H1 (cell line): ENCODE results near the gene ZNF358. TPM values are rescaled to one million over a fixed set of nuclear protein-coding genes. Genes with fewer than 3 reads are reported as not detected.

ENCODE experiments used
- CTCF ChIA-PET: fragments of 300-600 bp; sonication (Branson Sonifier 250); formaldehyde crosslinking; loops from one replicate; lab custom pipeline; 2021; ENCODE audit not compliant: partially characterized antibody; lab: Charles Lee
- POLR2A ChIA-PET: fragments of 300-600 bp; sonication (Branson Sonifier 250); formaldehyde crosslinking; loops from one replicate; lab custom pipeline; 2021; ENCODE audit warnings: inconsistent platforms; ENCODE audit not compliant: partially characterized antibody; lab: Charles Lee
- DNase-seq, 2 experiments: peaks; one replicate each; pipeline versions ENCODE4 v3.0.0 to v3.0.0-alpha.2; 2010 to 2022; ENCODE audit warnings: low spot score in 2 of 2, low read depth in 1 of 2, mixed read lengths in 1 of 2
- FAIRE-seq: peaks from 2 replicates; lab custom pipeline; 2011; peaks lifted over from hg19 to GRCh38; lab: Jason Lieb, UNC
- H2AFZ ChIP-seq: 2 replicates; pipeline ENCODE4 v1.8.1; 2012; ENCODE audit warnings: low read length, inconsistent platforms
- H2AK5ac ChIP-seq: 2 replicates; pipeline ENCODE4 v1.6.1; 2013; ENCODE audit warnings: low read depth, low read length
- H2BK120ac ChIP-seq: replicated peaks from 2 replicates; pipeline ENCODE3; 2013; ENCODE audit warnings: low read depth, low read length, inconsistent platforms
- H2BK12ac ChIP-seq: 2 replicates; pipeline ENCODE4 v1.6.1; 2013; ENCODE audit warnings: low read depth, low read length
- H2BK15ac ChIP-seq: 2 replicates; pipeline ENCODE4 v1.6.1; 2013; ENCODE audit warnings: low read length
- H2BK20ac ChIP-seq: 2 replicates; pipeline ENCODE4 v1.6.1; 2013; ENCODE audit warnings: low read length
- H2BK5ac ChIP-seq: 2 replicates; pipeline ENCODE4 v1.6.1; 2013; ENCODE audit warnings: low read depth, low read length
- H3K14ac ChIP-seq: 2 replicates; pipeline ENCODE4 v1.6.1; 2013; ENCODE audit warnings: inconsistent platforms; ENCODE audit not compliant: insufficient read length
- H3K18ac ChIP-seq: 2 replicates; pipeline ENCODE4 v1.6.1; 2013; ENCODE audit warnings: low read length; ENCODE audit errors: extremely low read depth
- H3K23ac ChIP-seq: 2 replicates; pipeline ENCODE4 v1.6.1; 2013; ENCODE audit warnings: inconsistent platforms; ENCODE audit not compliant: insufficient read length
- H3K23me2 ChIP-seq: 2 replicates; pipeline ENCODE4 v1.6.1; 2013; ENCODE audit warnings: low read depth, low read length
- H3K27ac ChIP-seq: 2 replicates; pipeline ENCODE4 v1.6.1; 2011; ENCODE audit warnings: low read depth, low read length, inconsistent platforms
- H3K27me3 ChIP-seq, 4 experiments: replicated peaks in 1 of 4; 1 replicate in 1 of 4; 2 replicates in 3 of 4; pipeline versions ENCODE4 v1.6.1 to v1.8.1; 2011 to 2013; ENCODE audit warnings: low read length in 3 of 4, mild to moderate bottlenecking in 3 of 4, inconsistent platforms in 2 of 4, mixed read lengths in 2 of 4, moderate library complexity in 1 of 4; ENCODE audit not compliant: control insufficient read depth in 3 of 4, insufficient read depth in 3 of 4; ENCODE audit errors: extremely low read depth in 1 of 4
- H3K36me3 ChIP-seq, 4 experiments: 2 replicates each; pipeline versions ENCODE4 v1.6.1 to v1.8.1; 2011 to 2013; ENCODE audit warnings: mild to moderate bottlenecking in 4 of 4, low read length in 3 of 4, moderate library complexity in 2 of 4, control low read depth in 1 of 4, inconsistent platforms in 1 of 4; ENCODE audit not compliant: insufficient read depth in 4 of 4, control insufficient read depth in 2 of 4
- H3K4ac ChIP-seq: replicated peaks from 2 replicates; pipeline ENCODE3; 2013; ENCODE audit warnings: low read length, low read depth, mixed read lengths, inconsistent platforms; ENCODE audit not compliant: insufficient read length
- H3K4me1 ChIP-seq, 4 experiments: replicated peaks in 1 of 4; 1 replicate in 1 of 4; 2 replicates in 3 of 4; pipeline versions ENCODE4 v1.6.1 to v1.8.1; 2011 to 2013; ENCODE audit warnings: low read length in 3 of 4, inconsistent platforms in 2 of 4, mixed read lengths in 1 of 4; ENCODE audit not compliant: insufficient read depth in 4 of 4, control insufficient read depth in 3 of 4
- H3K4me2 ChIP-seq, 2 experiments: 2 replicates each; pipeline versions ENCODE4 v1.6.1 to v1.8.1; 2011 to 2013; ENCODE audit warnings: low read depth in 2 of 2, low read length in 2 of 2, control low read depth in 1 of 2, inconsistent platforms in 1 of 2, mild to moderate bottlenecking in 1 of 2; ENCODE audit not compliant: insufficient read depth in 1 of 2
- H3K4me3 ChIP-seq, 4 experiments: fragments of 200-600, 300-600 bp in 1 of 4; sonication (generic), shearing (Covaris generic), sonication (Bioruptor Twin) in 1 of 4; 2 replicates each; pipeline versions ENCODE4 v1.5.1 to v1.8.1; 2011 to 2016; ENCODE audit warnings: low read length in 4 of 4, low read depth in 3 of 4, control low read depth in 2 of 4, inconsistent platforms in 2 of 4, mild to moderate bottlenecking in 2 of 4, mixed read lengths in 1 of 4, moderate library complexity in 1 of 4; ENCODE audit not compliant: insufficient read depth in 2 of 4; ENCODE audit errors: extremely low read depth in 1 of 4
- H3K56ac ChIP-seq: replicated peaks from 2 replicates; pipeline ENCODE3; 2013; ENCODE audit warnings: low read depth, mild to moderate bottlenecking, mixed read lengths, low read length, inconsistent platforms; ENCODE audit not compliant: insufficient read length
- H3K79me1 ChIP-seq: 2 replicates; pipeline ENCODE4 v1.6.1; 2013; ENCODE audit warnings: low read depth, low read length, control low read depth
- H3K79me2 ChIP-seq, 2 experiments: 2 replicates each; pipeline versions ENCODE4 v1.6.1 to v1.8.1; 2012 to 2013; ENCODE audit warnings: low read length in 2 of 2, mild to moderate bottlenecking in 2 of 2, inconsistent platforms in 1 of 2; ENCODE audit not compliant: insufficient read depth in 2 of 2, control insufficient read depth in 1 of 2
- H3K9ac ChIP-seq, 4 experiments: replicated peaks in 1 of 4; 1 replicate in 1 of 4; 2 replicates in 3 of 4; pipeline versions ENCODE4 v1.6.1 to v1.8.1; 2011 to 2013; ENCODE audit warnings: low read depth in 3 of 4, low read length in 3 of 4, control low read depth in 2 of 4, mild to moderate bottlenecking in 2 of 4, moderate library complexity in 2 of 4, inconsistent platforms in 1 of 4; ENCODE audit errors: extremely low read depth in 1 of 4
- H3K9me3 ChIP-seq, 2 experiments: 2 replicates each; pipeline versions ENCODE4 v1.6.1 to v1.8.1; 2012 to 2013; ENCODE audit warnings: mild to moderate bottlenecking in 2 of 2, moderate library complexity in 2 of 2, control low read depth in 1 of 2, inconsistent platforms in 1 of 2, low read depth in 1 of 2, low read length in 1 of 2, mixed read lengths in 1 of 2; ENCODE audit not compliant: insufficient read depth in 2 of 2
- H4K20me1 ChIP-seq, 2 experiments: replicated peaks in 1 of 2; 2 replicates each; pipeline versions ENCODE3 to v1.8.1; 2011 to 2013; ENCODE audit warnings: inconsistent platforms in 2 of 2, low read length in 2 of 2, mild to moderate bottlenecking in 1 of 2; ENCODE audit not compliant: insufficient read depth in 2 of 2, control insufficient read depth in 1 of 2
- H4K5ac ChIP-seq: 2 replicates; pipeline ENCODE4 v1.6.1; 2013; ENCODE audit warnings: low read length, low read depth, mixed read lengths, inconsistent platforms; ENCODE audit not compliant: insufficient read length
- H4K8ac ChIP-seq: 2 replicates; pipeline ENCODE4 v1.8.0; 2013; ENCODE audit warnings: mild to moderate bottlenecking, moderate library complexity, low read length, inconsistent platforms; ENCODE audit not compliant: insufficient read depth; ENCODE audit errors: extremely low read depth
- H4K91ac ChIP-seq: replicated peaks from 2 replicates; pipeline ENCODE3; 2013; ENCODE audit warnings: low read length, mixed read lengths, inconsistent platforms; ENCODE audit not compliant: insufficient read length
- CHD1 ChIP-seq: IDR thresholded peaks from 2 replicates; pipeline ENCODE4 v1.6.1; 2012; ENCODE audit warnings: low read depth, low read length, improper control_type of control experiment
- GTF2F1 ChIP-seq: IDR thresholded peaks from 2 replicates; pipeline ENCODE4 v1.6.1; 2012; ENCODE audit warnings: low read depth, low read length, improper control_type of control experiment, borderline replicate concordance
- RXRA ChIP-seq: IDR thresholded peaks from 2 replicates; pipeline ENCODE4 v1.6.1; 2011; ENCODE audit warnings: low read depth, mild to moderate bottlenecking, low read length, moderate library complexity; ENCODE audit not compliant: insufficient read depth
- SAP30 ChIP-seq: fragments of 300-600 bp; sonication (generic); IDR thresholded peaks from 2 replicates; pipeline ENCODE4 v1.7.1; 2012; ENCODE audit warnings: low read length, moderate library complexity, mild to moderate bottlenecking, inconsistent platforms; ENCODE audit not compliant: insufficient read depth, insufficient replicate concordance
- WGBS, 2 experiments: shearing (Covaris generic) in 1 of 2; methylation state at CpG; one replicate each; pipeline versions ENCODE4 v1.1.6 to v1.1.7; 2013 to 2015; ENCODE audit warnings: low lambda C conversion rate in 2 of 2, mixed read lengths in 2 of 2, inconsistent platforms in 1 of 2, low coverage in 1 of 2, missing lambda C conversion rate in 1 of 2; ENCODE audit not compliant: insufficient replicate concordance in 2 of 2, insufficient coverage in 1 of 2, insufficient read length in 1 of 2; ENCODE audit errors: extremely low coverage in 1 of 2, missing lambda C conversion rate in 1 of 2; 5-methylcytosine and 5-hydroxymethylcytosine counted together
- polyA plus RNA-seq, 7 experiments: library from polyadenylated mRNA; depleted of rRNA in 3 of 7; stranded (reverse) in 5 of 7; unstranded in 2 of 7; fragments of >200 nt in 5 of 7; fragments of 200-250 nt in 2 of 7; gene quantifications; 1 replicate in 5 of 7; 2 replicates in 1 of 7; 4 replicates in 1 of 7; pipeline versions ENCODE4 v1.2.1 to v1.2.3, GENCODE V29; 2011 to 2013; ENCODE audit warnings: missing spikeins in 2 of 7, mixed read lengths in 2 of 7
- total RNA-seq: library from RNA; stranded (reverse); fragmentation: NEBNext Ultra II Directional; extraction: Animal tissue kit (Norgen Biotek cat#: 25700); gene quantifications from 2 replicates; pipeline ENCODE4 v1.2.1, GENCODE V29; 2021

Gene ZNF358
- total and polyA plus RNA-seq, 2 of the 8 experiments (the other 6 are each of a cell fraction or from before 2014, with no cell fraction given) = 40.0 to 60.3 TPM

- no peak overlapping the region for H3K23ac ChIP-seq
- no peak overlapping the region for H4K5ac ChIP-seq
- no peak overlapping the region for H3K4me2 ChIP-seq
- no peak overlapping the region for H2AK5ac ChIP-seq
- CTCF ChIA-PET = interaction anchor here (1.2 to 2.9 kb wide), 4 partner anchors 9 to 62 kb away, joined by 3 to 14 read pairs (median 5); partner anchors contain the start of gene CAMSAP3
- H2BK15ac ChIP-seq = no peak overlapping the region
- no peak overlapping the region for H4K8ac ChIP-seq
- no peak overlapping the region for H4K91ac ChIP-seq
- no peak overlapping the region for H3K9ac ChIP-seq
- WGBS, 2 experiments = 83% methylated on average over 4 of the region's 4 CpGs; no CpG with 5 or more reads in 1 of the 2 experiments
- H3K27ac ChIP-seq = no peak overlapping the region
- H2BK5ac ChIP-seq = no peak overlapping the region
- H2BK120ac ChIP-seq = no peak overlapping the region
- no peak overlapping the region for H2BK20ac ChIP-seq
- no peaks in the 10 kb centered on the region for H3K27me3 ChIP-seq
- no peak overlapping the region for H3K56ac ChIP-seq
- peaks cover 0 to 6% (median 2%) of the 10 kb centered on the region in 4 experiments; a peak in 4 of 7 replicates for H3K4me1 ChIP-seq
- no peaks in the 10 kb centered on the region; the same call in 1 of the 2 replicates for H3K23me2 ChIP-seq
- POLR2A ChIA-PET = interaction anchor here (1.2 kb wide), 1 partner anchor 9 kb away, joined by 3 read pairs; no protein-coding TSS in a partner anchor
- peaks cover 10 to 31% (median 19%) of the 10 kb centered on the region in 4 experiments for H3K36me3 ChIP-seq
- H3K79me2 ChIP-seq = no peaks in the 10 kb centered on the region
- no peak overlapping the region for H3K14ac ChIP-seq
- no peaks in the 10 kb centered on the region for H3K9me3 ChIP-seq
- TF ChIP-seq CHD1 (no peak), RXRA (no peak), GTF2F1 (no peak), SAP30 (no peak)
- no peak overlapping the region for H2AFZ ChIP-seq
- H4K20me1 ChIP-seq = peaks cover 0 to 10% of the 10 kb centered on the region in 2 experiments
- H3K79me1 ChIP-seq = no peaks in the 10 kb centered on the region
- H2BK12ac ChIP-seq = no peak overlapping the region
- no peak overlapping the region for H3K4me3 ChIP-seq
- H3K18ac ChIP-seq = no peak overlapping the region
- DNase-seq = no peak
- H3K4ac ChIP-seq = no peak overlapping the region
- no peak for FAIRE-seq
Observed at GRCh38 chr19:7559102-7559501, 43.2 kb downstream of the ZNF358 start.
